Epidermal melanocyte (primary cell): ENCODE measurements around the gene MPO.

ENCODE experiments used
- DNase-seq: peaks from one replicate; pipeline ENCODE4 v3.0.0; 2011; ENCODE audit warnings: low spot score; ENCODE audit not compliant: insufficient read length

MPO gene

GRCh38 chr17:58279016-58279711 is 1.6 kb downstream of the MPO start:
- no peak for DNase-seq

DNA sequence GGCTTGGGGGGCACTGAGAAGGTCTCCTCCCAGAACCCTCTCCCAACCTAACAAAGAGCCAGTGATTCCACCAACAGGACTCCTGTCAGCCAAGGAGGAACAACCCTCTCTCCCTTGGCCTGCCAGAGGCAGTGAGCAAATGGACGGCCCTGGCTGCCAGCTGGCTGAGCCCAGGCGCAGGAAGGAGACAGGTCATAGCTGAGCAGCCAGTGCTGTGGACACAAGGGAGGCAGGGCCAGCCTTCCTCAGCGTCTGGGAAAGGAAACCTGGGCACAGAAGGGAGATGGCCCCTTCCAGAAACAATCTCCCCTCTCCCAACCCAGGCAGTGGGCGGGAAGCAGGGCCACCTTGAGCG is 2.1 kb downstream of the MPO start:
- no peak for DNase-seq

DNA sequence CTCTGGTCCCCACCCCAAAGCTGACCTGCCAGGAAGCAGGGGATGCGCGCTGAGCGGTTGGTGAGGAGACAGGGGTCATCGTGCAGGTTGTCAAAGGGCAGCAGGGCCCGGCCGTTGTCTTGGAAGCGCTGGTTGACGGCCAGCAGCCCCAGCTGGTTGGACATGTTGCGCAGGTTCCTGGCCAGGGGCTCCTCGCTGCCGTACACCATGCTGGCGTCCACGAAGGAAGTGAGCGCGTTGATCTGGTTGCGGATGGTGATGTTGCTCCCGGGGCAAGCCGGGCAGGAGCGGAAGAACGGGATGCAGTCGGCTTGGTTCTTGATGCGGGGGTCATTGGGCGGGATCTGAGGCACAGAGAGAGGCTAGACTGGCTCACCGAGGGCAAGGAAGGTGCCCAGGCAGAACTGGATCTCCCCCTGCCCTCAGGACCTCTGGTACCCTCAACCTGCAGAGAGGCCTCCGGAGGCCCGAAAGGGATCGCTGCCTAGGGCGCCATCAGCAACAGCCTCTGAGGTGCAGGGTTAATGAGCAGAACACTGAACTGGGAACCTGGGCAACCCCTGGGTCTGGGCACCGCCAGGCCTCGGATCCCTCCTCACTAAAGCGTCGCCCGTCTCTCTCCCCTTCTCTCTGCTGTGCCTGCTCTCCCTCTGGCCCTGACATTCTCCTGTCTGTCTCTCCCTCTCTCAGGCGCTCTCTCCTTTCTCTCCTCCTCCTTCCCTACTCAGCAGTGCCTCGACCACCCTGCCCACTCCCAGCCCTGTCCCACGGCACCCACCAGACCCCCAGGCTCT is 2.7 kb downstream of the MPO start:
- DNase-seq = no peak

- no peak for DNase-seq
Measured at GRCh38 chr17:58277107-58277801, 3.5 kb downstream of the MPO start.

DNA sequence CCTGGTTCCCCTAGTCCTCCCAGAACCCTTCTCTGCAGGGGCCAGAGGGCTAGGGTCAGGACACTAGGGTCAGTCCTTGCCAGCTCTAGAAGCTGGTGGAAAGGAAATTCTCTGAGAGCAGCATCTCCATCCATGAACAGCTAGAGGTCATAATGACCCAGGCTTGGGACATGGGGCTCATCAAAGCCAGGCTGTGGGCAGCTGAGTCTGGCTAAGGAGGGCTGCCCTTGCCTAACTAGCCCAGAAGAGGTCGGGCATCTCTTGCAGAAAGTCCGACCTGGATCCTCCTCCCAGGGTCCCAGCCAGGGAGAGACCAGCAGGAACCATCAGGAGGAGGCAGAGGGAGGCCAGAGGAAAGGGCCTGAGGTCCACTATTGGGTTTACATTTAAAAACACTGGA is 4.3 kb downstream of the MPO start:
- no peak for DNase-seq

DNA sequence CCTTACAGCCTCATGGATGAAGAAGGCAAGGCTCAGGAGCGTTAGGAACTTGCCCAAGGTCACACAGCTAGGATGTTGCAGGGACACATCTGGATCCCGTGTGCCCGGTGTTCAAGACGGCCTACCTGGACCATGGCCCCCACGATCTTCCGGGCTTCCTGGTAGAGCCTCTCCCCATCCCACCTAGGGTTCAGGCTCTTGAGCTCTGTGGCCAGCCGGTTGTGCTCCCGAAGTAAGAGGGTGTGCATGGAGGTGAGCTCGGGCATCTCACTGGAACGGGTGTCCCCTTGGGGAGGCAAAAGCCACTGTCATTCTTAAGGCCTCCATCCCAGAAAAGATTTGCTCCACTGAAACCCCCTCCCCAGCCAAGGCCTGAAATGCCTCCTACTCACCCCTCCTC is 5.3 kb downstream of the MPO start:
- DNase-seq = no peak

DNA sequence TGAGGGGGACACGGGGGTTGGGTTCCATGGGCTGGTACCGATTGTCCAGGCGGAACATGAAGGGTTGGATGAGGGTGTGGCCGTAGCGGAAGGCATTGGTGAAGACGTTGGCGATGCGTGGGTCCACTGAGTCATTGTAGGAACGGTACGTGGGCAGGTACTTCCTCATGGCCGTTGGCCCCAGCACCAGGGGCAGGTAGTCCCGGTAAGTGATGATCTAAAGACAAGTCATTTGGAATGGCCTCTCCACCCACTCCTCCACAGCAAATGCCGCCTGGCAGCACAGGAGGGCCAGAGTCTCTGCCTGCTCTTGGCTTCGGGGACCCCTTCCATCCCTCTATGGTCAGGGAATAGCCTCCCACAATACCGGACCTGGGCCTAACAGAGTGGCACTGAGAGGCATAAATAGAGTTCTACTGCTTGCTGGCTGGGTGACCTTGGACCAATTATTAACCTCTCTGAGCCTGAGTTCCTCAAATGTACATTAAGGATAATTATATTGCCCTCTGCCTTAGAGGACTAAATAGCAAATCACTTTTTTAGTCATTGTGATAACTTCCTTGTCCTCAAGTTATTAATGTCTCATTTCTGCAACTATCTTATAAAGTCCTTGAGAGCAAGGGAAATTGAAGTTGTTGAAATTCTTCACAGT is 7.2 kb downstream of the MPO start:
- no peak for DNase-seq

- no peak for DNase-seq
Measured at GRCh38 chr17:58272367-58273280, 8.1 kb downstream of the MPO start.

- no peak for DNase-seq
Measured at GRCh38 chr17:58271216-58271931, 9.4 kb downstream of the MPO start.

GRCh38 chr17:58270476-58271215 is 10.1 kb downstream of the MPO start:
- no peak for DNase-seq

DNA sequence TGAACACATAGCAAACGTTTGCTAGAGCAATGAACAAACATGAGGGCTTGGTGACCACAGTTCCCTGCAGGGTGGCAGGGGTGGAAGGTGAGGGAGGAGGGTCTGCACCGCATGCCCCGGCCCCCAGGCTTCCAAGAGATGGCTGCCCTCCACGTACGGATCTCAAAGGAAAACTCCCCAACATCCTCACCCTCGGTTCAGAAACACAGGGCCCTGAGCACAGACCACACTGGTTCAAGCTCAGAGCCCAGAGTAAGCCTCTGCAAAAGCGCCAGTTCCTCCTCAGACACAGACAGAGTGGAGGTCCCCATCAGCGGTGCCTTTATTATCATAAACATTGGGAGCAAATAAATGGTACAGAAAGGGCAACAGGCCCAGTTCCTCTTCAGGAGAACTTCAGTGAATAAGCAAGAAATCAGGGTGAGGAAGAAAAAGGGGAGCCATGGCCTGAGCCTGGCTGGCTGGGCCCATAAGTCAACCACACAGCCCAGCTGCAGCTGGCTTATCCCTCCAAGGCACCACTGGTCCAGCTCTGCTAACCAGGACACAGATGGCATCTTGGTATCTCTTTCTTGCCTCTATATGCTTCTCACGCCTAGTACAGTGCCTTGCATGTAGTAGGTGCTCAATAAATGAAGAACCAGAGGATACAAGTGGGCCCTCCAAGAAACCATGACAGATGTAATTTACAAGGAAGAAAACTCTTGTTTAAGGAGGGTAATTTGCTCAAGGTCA is 11.0 kb downstream of the MPO start:
- no peak for DNase-seq

GRCh38 chr17:58268774-58269556 is 11.8 kb downstream of the MPO start:
- no peak for DNase-seq

DNA sequence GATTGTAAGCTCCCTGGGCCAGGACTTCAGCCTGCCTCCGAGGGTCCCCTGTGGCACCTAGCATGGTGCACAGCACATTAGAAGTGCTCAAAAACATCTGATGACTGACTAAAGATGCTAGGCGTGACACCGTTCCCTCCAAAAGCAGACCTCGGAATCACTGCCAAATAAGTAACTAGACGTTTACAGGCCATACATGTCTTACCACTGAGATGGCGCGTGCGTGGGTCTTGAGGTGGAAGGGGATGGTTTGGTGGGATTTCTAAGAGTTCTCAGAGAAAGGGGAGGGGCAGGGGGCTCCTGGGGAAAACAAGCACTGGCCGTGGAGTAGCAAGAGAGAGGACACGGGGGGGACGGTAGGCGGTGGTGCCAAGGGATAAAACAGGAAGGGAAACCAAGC is 12.4 kb downstream of the MPO start:
- DNase-seq = no peak

DNA sequence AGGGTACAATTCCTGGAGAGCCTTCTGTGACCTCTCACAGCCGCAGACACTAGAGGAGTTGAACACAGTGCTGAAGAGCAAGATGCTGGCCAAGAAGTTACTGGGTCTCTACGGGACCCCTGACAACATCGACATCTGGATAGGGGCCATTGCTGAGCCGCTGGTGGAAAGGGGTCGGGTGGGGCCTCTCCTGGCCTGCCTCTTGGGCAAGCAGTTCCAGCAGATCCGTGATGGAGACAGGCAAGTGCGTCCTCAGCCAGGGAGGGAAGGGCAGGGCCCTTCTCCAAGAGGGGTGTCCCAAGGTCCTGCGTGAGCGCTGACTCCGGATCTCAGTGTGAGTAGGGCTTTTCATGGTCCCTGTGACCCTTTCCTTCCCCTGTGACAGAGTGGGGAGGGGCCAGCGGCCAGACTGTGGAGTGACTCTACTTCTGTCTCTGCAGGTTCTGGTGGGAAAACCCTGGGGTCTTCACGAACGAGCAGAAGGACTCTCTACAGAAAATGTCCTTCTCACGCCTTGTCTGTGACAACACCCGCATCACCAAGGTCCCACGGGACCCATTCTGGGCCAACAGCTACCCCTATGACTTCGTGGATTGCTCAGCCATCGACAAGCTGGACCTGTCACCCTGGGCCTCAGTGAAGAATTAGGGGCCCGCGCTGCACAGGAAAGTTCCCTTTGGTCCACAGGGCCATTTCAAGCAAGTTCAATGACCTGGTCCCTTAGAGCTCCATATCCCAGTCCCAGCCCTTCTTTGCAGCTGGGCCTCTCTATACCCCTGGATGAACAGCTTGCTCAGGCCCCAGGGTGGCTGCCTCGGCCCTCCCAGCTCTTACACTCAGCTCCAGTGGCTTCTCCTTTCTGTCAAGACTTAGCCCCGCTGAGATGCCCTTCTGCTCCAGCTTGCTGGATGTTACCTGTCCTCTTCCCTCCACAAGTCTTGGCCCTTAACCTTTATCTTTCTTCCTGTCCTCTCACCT is 13.1 kb downstream of the MPO start:
- no peak for DNase-seq

DNA sequence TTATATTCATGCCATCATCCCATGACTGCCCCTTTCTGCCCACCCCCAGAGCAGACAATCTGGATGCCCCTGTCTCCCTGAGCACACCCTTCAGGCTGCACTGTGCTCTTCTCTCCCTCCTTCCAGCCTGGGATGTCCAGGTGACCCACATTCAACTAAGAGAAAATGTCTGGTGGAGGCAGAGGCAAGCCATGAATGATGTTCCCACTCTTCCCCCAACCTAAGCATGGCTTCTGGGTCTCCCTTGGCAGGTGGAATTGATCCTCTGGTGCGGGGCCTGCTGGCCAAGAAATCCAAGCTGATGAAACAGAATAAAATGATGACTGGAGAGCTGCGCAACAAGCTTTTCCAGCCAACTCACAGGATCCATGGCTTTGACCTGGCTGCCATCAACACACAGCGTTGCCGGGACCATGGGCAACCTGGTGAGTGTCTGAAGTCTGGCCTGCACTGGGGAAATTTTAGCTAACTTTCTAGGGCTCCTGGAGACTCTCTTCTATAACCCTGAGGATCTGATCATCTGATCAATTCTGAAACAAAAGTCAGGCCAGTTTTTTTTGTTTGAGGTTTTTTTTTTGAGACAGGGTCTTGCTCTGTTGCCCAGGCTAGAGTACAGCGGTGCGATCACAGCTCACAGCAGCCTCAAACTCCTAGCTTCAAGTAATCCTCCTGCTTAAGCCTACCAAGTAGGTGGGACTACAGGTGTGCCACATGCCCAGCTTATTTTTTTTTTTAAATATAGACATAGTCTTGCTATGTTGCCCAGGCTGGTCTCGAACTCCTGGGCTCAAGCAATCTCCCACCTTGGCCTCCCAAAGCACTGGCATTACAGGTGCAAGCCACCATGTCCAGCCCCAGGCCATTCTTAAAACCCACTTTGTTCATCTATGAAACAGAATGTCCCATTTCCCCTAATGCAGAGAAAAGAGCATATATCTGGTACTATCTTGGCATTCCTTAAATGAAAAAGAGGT is 14.5 kb downstream of the MPO start:
- no peak for DNase-seq

DNA sequence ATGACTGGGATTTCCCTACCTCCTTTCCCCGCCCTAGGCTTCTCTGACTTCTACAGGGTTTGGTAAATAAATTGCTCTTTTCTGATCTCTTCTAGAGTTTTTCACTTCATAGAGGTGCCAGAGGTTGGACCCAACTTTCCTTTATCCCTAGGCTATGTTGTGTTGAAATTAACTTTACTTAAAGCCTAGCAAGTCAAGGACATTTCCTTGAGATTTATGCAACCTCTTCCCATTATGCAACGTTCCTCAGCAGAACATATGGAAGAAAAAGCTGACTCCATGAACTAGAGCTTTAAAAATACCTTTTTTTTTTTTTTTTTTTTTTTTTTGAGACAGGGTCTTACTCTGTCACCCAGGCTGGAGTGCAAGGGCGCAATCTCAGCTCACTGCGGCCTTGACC is 15.5 kb downstream of the MPO start:
- DNase-seq = no peak
